Measurements from ENCODE around the gene LGSN. TPM values are rescaled to one million over a fixed set of nuclear protein-coding genes. Genes with fewer than 3 reads are reported as not detected.

Gene LGSN
- total and polyA plus RNA-seq, 2 donors (not counting 3 experiments of a cell fraction or from before 2014, with no cell fraction given), result not detected

- TF ChIP-seq, protein P1, sequence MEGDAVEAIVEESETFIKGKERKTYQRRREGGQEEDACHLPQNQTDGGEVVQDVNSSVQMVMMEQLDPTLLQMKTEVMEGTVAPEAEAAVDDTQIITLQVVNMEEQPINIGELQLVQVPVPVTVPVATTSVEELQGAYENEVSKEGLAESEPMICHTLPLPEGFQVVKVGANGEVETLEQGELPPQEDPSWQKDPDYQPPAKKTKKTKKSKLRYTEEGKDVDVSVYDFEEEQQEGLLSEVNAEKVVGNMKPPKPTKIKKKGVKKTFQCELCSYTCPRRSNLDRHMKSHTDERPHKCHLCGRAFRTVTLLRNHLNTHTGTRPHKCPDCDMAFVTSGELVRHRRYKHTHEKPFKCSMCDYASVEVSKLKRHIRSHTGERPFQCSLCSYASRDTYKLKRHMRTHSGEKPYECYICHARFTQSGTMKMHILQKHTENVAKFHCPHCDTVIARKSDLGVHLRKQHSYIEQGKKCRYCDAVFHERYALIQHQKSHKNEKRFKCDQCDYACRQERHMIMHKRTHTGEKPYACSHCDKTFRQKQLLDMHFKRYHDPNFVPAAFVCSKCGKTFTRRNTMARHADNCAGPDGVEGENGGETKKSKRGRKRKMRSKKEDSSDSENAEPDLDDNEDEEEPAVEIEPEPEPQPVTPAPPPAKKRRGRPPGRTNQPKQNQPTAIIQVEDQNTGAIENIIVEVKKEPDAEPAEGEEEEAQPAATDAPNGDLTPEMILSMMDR (IDR thresholded peaks at IDR 0.05; ENCODE audit: extremely low read depth in 1 of 2, insufficient read depth in 1 of 2, low read depth in 1 of 2, low read length in 2 of 2), result no peak
- TF ChIP-seq, protein P2, sequence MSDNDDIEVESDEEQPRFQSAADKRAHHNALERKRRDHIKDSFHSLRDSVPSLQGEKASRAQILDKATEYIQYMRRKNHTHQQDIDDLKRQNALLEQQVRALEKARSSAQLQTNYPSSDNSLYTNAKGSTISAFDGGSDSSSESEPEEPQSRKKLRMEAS (IDR thresholded peaks at IDR 0.05; ENCODE audit: insufficient read depth, insufficient read length), result no peak
- TF ChIP-seq POLR2AphosphoS5 (IDR thresholded peaks at IDR 0.05; ENCODE audit: insufficient read depth, low read depth, low read length), result no peak
- no peak for TF ChIP-seq JUN (IDR thresholded peaks at IDR 0.05; ENCODE audit: borderline replicate concordance, insufficient read depth, insufficient read length, low read depth)
- TF ChIP-seq POLR2A (IDR thresholded peaks at IDR 0.05; ENCODE audit: low read depth, low read length), result no peak
- Histone ChIP-seq H3K36me3 (ENCODE audit: control insufficient read depth in 2 of 2, extremely low read depth in 1 of 2, insufficient read depth in 2 of 2, low read length in 2 of 2) (no peaks in the 10 kb centered on the region), H3K79me2 (ENCODE audit: control insufficient read depth, insufficient read depth, low read length) (no peaks in the 10 kb centered on the region), H3K9me3 (replicated peaks; ENCODE audit: control insufficient read depth, insufficient read depth, low read length) (no peaks in the 10 kb centered on the region), H3K4me3 (replicated peaks in 1 of 3; ENCODE audit: insufficient read depth in 1 of 3, low read depth in 1 of 3, low read length in 3 of 3) (no peak overlapping the region), H3K4me2 (ENCODE audit: insufficient read depth, low read length) (no peak overlapping the region), H3K9ac (replicated peaks; ENCODE audit: extremely low read depth, insufficient read depth, low read length) (no peak overlapping the region), H2AFZ (ENCODE audit: low read depth, low read length) (no peak overlapping the region), H3K4me1 (ENCODE audit: control insufficient read depth, extremely low read depth, insufficient read depth, low read length) (no peaks in the 10 kb centered on the region), H3K27ac (ENCODE audit: insufficient read depth, low read depth, low read length) (no peak overlapping the region), H3K9me1 (replicated peaks; ENCODE audit: control insufficient read depth, extremely low read depth, insufficient read depth, low read length) (no peaks in the 10 kb centered on the region), H3K27me3 (ENCODE audit: control insufficient read depth in 2 of 2, insufficient read depth in 2 of 2, low read length in 2 of 2) (no peaks in the 10 kb centered on the region), H4K20me1 (replicated peaks; ENCODE audit: control insufficient read depth, extremely low read depth, insufficient read depth, low read length) (no peaks in the 10 kb centered on the region)
- no TSS peak for BruUV-seq (replicated peaks)
- intact Hi-C loops (cut with micrococcal nuclease), result no loop called here
- DNase-seq (ENCODE audit: low read depth, low spot score) (no peak), FAIRE-seq (no peak)
- dilution Hi-C loops (cut with MboI; ENCODE audit: extremely low pct_ligation_motif_present, low sequenced_read_pairs), result no loop called here
- ChIA-PET CTCF (no interaction called here), POLR2A (no interaction called here)
Measured at GRCh38 chr6:63303476-63303875, 16.3 kb downstream of the LGSN start.

- H3K79me2 ChIP-seq (ENCODE audit: control insufficient read depth, insufficient read depth, low read length), result no peaks in the 10 kb centered on the region
- no peaks in the 10 kb centered on the region for H4K20me1 ChIP-seq (replicated peaks; ENCODE audit: control insufficient read depth, extremely low read depth, insufficient read depth, low read length)
- no peaks in the 10 kb centered on the region for H3K27me3 ChIP-seq (ENCODE audit: control insufficient read depth in 2 of 2, insufficient read depth in 2 of 2, low read length in 2 of 2)
- H3K4me3 ChIP-seq (replicated peaks in 1 of 3; ENCODE audit: insufficient read depth in 1 of 3, low read depth in 1 of 3, low read length in 3 of 3), result no peak overlapping the region
- ChIA-PET CTCF (interaction anchor here (0.5 to 1.4 kb wide), 3 partner anchors 465 to 503 kb away, joined by 3 to 5 read pairs (median 4); no protein-coding TSS in a partner anchor), POLR2A (no interaction called here)
- no peak overlapping the region for H3K27ac ChIP-seq (ENCODE audit: insufficient read depth, low read depth, low read length)
- no peak overlapping the region for H3K4me2 ChIP-seq (ENCODE audit: insufficient read depth, low read length)
- DNase-seq (ENCODE audit: low read depth, low spot score), result no peak
- no peaks in the 10 kb centered on the region for H3K9me3 ChIP-seq (replicated peaks; ENCODE audit: control insufficient read depth, insufficient read depth, low read length)
- no peaks in the 10 kb centered on the region for H3K4me1 ChIP-seq (ENCODE audit: control insufficient read depth, extremely low read depth, insufficient read depth, low read length)
- FAIRE-seq, result no peak
- H3K36me3 ChIP-seq (ENCODE audit: control insufficient read depth in 2 of 2, extremely low read depth in 1 of 2, insufficient read depth in 2 of 2, low read length in 2 of 2), result no peaks in the 10 kb centered on the region
- H2AFZ ChIP-seq (ENCODE audit: low read depth, low read length), result no peak overlapping the region
- H3K9me1 ChIP-seq (replicated peaks; ENCODE audit: control insufficient read depth, extremely low read depth, insufficient read depth, low read length), result no peaks in the 10 kb centered on the region
- TF ChIP-seq, protein P1 (IDR thresholded peaks at IDR 0.05; ENCODE audit: extremely low read depth in 1 of 2, insufficient read depth in 1 of 2, low read depth in 1 of 2, low read length in 2 of 2), result no peak
- TF ChIP-seq POLR2A (IDR thresholded peaks at IDR 0.05; ENCODE audit: low read depth, low read length) (no peak), POLR2AphosphoS5 (IDR thresholded peaks at IDR 0.05; ENCODE audit: insufficient read depth, low read depth, low read length) (no peak), MYC (IDR thresholded peaks at IDR 0.05; ENCODE audit: low read depth, low read length) (no peak), EZH2 (IDR thresholded peaks at IDR 0.05; ENCODE audit: borderline replicate concordance, low read depth, low read length, severe bottlenecking) (no peak)
- H3K9ac ChIP-seq (replicated peaks; ENCODE audit: extremely low read depth, insufficient read depth, low read length), result no peak overlapping the region
- intact Hi-C loops (cut with micrococcal nuclease) (no loop called here), dilution Hi-C loops (cut with MboI; ENCODE audit: extremely low pct_ligation_motif_present, low sequenced_read_pairs) (no loop called here)
- no TSS peak for BruUV-seq (replicated peaks)
Measured at GRCh38 chr6:63299667-63300066, 20.1 kb downstream of the LGSN start.
